ENCODE measurements around the gene FBL.
"Not testable (repeated sequence)": the region's sequence is repeated elsewhere in the genome, so short reads cannot be mapped to it uniquely, and the experiment has no call there.

Gene FBL

DNA sequence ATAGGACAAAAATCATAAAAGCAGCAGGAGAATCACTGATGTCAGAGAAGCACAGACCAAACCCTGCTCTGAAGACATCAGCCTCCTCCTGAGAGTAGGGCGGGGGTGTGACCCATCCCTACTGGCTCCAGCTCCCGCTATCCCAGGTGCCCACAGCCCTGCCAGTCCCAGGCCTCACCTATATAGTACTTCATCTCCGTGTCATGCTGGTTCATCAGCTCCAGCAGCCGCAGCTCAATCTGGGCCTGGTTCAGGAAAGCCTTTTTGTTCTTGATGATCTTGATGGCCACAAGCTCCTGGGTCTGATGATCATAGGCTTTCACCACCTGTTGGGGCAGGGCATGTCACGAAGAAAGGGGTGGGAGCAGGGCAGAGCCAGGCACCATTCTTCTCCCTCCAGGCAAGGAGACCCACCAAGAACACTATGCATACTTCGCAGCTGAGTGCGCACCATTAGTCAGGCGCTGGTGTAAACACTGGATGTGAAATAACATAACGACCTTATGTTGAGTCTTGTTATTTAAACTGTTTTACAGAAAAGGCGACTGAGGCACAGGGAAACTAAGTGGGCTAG lies 16.4 kb downstream of the FBL start:
- DNase-seq (ENCODE audit: low read depth, low spot score) = no peak
- H3K4me3 ChIP-seq (ENCODE audit: low read length) = no peak overlapping the region

DNA sequence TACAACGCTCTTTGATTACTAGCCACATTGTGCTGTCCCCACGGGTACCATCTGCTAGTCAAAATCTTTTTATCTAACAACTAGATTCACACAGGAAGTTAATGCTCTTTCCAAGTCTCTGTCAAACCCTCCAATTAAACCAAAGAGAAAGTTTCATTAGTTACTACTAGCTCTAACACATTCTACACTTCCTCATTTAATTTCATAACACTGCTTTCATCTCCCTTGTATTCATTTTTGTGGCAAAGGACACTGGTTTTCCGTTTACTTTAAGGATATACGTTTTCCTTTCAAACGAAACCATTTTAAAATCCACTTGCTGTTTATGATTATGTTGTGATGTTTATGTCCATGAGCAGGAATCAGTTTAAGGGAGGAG lies 17.5 kb downstream of the FBL start:
- no peak for DNase-seq (ENCODE audit: low read depth, low spot score)

GRCh38 chr19:39828015-39828653 lies 18.0 kb downstream of the FBL start:
- no peak for DNase-seq (ENCODE audit: low read depth, low spot score)
- no peak overlapping the region for H3K4me3 ChIP-seq (ENCODE audit: low read length)

More for the DNA sequence above, 17.5 kb downstream of the FBL start:
- no peak overlapping the region for H3K4me3 ChIP-seq (ENCODE audit: low read length)

DNA sequence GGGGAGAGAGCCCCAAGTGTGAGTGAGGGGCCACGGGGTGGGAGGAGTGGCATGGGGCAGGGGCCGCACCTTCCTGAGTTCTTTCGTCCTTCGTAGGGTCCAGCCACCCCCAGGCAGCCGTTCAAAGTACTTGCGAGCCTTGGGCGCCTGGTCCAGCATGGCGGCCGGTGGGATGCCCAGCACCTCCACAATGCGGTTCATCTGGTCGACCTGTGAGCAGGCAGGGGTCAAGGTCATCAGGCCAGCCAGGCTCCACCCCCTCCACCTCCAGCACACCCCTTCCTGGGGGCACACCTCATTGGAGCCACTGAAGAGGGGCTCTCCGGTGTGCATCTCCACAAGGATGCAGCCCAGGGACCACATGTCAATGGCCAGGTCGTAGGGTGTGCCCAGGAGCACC lies 19.0 kb downstream of the FBL start:
- DNase-seq (ENCODE audit: low read depth, low spot score) = no peak
- H3K4me3 ChIP-seq (ENCODE audit: low read length) = no peak overlapping the region

DNA sequence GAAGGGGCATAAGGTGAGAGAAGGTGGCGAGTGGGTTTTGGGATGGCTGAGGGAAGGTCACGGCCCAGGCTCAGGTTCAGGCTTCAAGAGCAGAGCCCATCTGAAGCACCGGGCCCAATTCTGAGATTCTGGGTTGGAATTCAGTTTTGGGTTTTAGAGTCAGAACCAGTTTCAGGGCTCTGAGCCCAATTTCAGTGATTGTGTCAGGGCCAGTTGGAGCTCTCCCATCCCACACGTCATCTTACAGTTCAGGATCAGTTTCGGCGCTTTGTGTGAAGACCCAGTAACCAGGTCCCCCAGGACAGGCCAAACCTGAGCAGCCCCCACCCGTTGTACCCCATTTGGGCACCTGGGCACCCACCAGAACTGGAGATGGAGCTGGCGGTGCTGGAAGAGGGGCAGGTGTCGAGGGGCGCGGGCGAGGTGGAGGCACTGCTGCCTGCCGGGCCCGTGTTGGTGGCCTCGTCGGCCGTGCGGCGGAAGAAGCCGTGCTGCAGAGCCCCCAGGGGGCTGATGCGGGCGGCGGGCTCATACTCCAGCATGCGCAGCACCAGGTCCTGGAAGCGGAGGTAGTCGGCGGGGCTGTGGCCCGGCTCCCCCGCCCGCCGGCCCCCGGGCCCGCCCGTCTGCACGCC lies 19.8 kb downstream of the FBL start:
- H3K4me3 ChIP-seq (ENCODE audit: low read length) = no peak overlapping the region
- DNase-seq (ENCODE audit: low read depth, low spot score) = no peak

DNA sequence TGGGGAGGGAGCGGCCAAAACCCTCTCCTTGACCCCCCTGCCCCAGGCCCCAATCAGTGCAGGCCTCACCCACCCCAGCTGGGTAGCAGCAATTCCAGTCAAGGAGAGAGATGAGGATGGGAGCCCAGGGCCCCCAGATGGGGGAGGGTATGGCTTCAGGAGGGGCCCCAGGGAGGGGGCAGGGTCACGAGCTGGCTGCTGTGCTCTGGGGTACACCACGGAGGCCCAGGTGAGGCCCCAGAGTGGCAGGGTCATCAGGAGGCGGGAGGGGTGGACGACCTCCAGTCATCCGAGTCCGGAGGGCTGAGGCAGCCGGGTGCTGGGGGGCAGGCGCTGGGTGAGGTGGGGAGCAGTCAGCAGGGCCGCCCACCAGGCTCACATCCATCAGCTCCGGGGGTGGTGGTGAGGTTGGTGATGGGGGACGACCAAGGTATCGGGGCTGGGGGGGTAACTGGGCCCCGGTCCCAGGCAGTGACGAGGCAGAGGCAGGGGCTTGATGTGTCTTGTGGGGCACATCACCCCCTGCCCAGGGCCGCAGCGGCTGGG lies 20.6 kb downstream of the FBL start:
- DNase-seq (ENCODE audit: low read depth, low spot score) = no peak
- no peak overlapping the region for H3K4me3 ChIP-seq (ENCODE audit: low read length)

GRCh38 chr19:39825093-39825463 lies 21.1 kb downstream of the FBL start:
- H3K4me3 ChIP-seq (ENCODE audit: low read length) = no peak overlapping the region
- DNase-seq (ENCODE audit: low read depth, low spot score) = no peak

DNA sequence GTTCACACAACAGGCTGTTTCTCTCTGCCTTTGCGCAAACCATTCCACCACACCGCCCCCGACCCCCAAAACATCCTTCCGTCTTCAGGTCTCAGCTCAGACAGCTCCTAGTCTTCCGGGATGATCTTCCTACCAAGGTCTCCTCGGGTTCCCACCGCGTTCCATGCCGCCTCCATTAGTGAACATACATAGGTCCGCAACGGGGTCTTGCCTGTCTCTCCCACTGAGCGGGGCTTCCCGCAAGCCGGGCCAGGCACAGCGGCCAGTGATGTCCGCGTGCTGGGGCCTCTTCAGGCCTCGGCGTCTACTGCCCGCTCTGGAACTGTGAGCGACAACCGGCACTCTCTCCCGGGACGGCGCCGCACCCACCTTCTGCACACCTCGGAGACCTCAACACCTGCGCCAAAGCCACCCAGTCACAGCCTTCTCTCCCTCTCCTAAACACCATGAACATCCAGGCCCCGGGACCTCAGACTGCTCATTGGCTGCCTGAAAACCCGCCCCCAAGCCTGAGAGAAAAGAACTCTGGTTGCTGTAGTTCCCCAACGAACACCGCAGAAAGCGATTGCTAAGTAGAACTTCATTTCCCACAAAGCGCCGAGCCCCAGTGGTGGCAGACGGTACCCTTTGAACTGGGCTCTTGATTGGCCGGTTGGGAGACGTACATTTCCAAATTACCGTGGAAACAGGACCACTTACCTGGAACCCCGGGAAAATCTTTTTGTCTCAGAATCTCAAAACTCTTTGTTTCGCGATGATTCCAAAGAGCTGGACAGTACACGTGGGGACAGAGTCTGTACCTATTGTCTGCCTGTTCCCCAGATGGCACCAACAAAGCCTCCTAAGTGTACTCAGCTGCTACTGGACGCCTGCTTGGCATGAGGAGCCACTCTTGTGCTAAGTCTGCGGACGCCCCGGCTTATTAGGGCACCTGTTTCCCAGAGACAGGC lies 21.8 kb downstream of the FBL start:
- peak overlapping the region; percentile 42 for H3K4me3 ChIP-seq (ENCODE audit: low read length)
- DNase-seq (ENCODE audit: low read depth, low spot score) = peak; percentile 72

DNA sequence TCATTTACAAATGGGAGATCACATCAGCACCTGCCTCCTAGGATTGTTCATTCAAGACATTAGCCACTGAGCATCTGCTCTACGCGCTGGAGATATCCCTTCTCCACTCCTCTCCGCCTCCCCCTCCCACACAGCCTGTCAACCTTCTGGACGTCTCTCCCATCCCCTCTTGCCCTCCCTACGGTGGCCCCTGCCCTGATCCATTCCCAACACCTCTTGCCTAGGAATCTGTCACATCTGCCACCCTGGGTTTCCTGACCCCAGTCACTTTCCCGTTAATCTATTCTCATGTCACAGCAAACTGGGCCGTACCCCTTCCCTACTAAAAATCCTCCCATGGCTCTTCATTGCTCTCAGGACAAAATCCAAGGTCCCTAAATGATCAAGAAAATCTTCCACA lies 22.5 kb downstream of the FBL start:
- DNase-seq (ENCODE audit: low read depth, low spot score) = no peak
- H3K4me3 ChIP-seq (ENCODE audit: low read length) = peak overlapping the region; percentile 42

GRCh38 chr19:39820696-39821095 lies 25.5 kb downstream of the FBL start:
- no peak overlapping the region for H3K4me3 ChIP-seq (ENCODE audit: low read length)
- DNase-seq (ENCODE audit: low read depth, low spot score) = no peak

GRCh38 chr19:39819786-39820185 lies 26.4 kb downstream of the FBL start:
- no peak overlapping the region for H3K4me3 ChIP-seq (ENCODE audit: low read length)
- DNase-seq (ENCODE audit: low read depth, low spot score) = no peak

GRCh38 chr19:39818626-39819097 lies 27.5 kb downstream of the FBL start:
- DNase-seq (ENCODE audit: low read depth, low spot score) = no peak
- H3K4me3 ChIP-seq (ENCODE audit: low read length) = no peak overlapping the region

- no peak for DNase-seq (ENCODE audit: low read depth, low spot score)
- no peak overlapping the region for H3K4me3 ChIP-seq (ENCODE audit: low read length)
Measured at GRCh38 chr19:39817888-39818561, 28.2 kb downstream of the FBL start.

DNA sequence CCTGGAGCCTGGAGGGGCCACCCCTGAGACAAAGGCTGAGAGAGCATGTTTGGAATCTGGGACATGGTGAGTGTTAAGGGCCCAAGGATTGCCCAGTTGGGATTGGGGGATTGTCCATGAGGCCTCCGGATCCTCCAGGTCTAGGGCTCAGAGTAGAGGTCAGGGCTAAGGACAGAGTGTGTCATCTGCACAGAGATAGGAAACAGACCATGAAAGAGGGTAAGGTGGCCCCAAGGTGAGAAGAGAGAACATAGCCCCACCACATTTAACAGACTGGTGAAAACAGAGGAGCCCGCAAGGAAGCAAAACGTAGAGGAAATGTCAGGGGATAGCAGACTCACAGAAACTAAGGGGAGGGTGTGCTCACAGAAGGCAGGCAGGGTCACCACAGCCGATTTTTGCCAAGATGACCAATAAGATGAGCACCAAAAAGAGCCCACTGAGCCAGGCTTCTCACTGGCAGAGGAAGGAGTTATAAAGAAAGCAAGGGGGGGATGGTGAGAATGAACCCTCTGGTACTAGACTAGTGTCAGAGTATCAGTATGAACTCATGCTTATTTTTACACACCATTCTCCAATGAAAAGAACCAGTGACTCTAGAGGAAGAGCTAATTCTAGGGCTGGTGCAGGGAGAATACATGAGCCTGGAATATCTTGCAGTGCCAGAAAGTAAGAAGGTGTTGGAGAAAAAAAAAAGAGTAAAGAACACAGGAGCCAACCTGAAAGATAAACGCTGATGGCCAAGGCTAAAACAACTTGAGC lies 29.7 kb downstream of the FBL start:
- H3K4me3 ChIP-seq (ENCODE audit: low read length) = no peak overlapping the region
- no peak for DNase-seq (ENCODE audit: low read depth, low spot score)

DNA sequence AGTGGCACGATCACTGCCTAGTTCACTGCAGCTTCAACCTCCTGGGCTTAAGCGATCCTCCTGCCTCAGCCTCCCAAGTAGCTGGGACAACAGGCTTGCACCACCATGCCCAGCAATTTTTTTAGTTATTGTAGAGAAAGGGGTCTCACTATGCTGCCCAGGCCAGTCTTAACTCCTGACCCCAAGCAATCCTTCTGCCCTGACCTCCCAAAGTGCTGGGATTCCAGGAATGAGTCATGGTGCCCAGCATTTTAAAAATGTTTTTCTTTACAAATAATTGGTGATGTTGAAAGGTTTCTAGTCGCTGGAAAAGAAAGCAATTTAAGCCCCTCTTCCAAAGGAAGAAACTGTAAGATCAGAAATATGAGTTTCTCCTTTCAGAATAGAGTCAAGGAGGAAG lies 31.6 kb downstream of the FBL start:
- no peak overlapping the region for H3K4me3 ChIP-seq (ENCODE audit: low read length)
- no peak for DNase-seq (ENCODE audit: low read depth, low spot score)

- DNase-seq (ENCODE audit: low read depth, low spot score); H3K4me3 ChIP-seq (ENCODE audit: low read length): not testable (repeated sequence)
Measured at GRCh38 chr19:39814111-39814510, 32.1 kb downstream of the FBL start.

DNA sequence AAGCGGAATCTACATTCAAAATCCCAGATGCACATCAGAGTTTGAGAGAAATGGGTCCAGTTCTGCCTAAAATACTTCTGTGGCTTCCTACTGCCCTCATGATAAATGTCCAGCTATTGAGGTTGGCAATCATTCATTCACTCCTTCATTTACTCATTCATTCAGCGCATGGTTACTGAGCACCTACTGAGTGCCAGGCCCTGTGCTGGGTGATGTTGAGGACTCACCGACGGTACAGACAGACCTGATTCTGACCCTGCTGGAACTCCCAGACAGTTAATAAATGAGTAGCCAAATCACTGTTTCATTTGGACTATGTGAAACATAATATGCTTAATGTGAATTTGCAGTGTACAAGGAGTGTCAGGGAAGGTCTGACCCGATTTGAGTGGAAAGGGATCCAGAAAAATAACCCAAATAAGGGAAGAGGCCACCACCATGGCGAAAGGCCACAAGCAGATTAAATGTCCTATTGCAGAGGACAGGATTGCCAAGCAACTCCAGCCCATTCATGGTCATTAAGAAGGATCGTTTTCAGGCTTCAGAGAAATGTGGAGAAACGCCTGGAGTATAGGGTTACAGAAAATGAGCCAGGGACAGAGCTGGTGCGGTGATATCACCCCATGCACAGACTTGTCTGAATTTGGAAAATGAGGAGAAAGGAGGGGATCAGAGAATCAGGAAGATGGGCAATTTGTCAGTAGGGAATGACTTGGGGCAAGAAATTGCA lies 32.8 kb downstream of the FBL start:
- H3K4me3 ChIP-seq (ENCODE audit: low read length) = no peak overlapping the region
- no peak for DNase-seq (ENCODE audit: low read depth, low spot score)

- H3K4me3 ChIP-seq (ENCODE audit: low read length) = no peak overlapping the region
- no peak for DNase-seq (ENCODE audit: low read depth, low spot score)
Measured at GRCh38 chr19:39811064-39811463, 35.1 kb downstream of the FBL start.
